Spleen (tissue), 7 donors: ENCODE measurements around the gene TXLNG.

Experiments
- CTCF ChIP-seq, 11 experiments: fragments of 200-600 bp in 7 of 11; fragments of 450-650 bp in 4 of 11; sonication (generic) in 4 of 11; IDR thresholded peaks in 8 of 11; conservative IDR thresholded peaks in 3 of 11; 1 replicate in 7 of 11; 2 replicates in 4 of 11; pipeline versions ENCODE4 v1.4.0 to v1.8.0; 2016 to 2021; ENCODE audit warnings: antibody characterized with exemption in 11 of 11, inconsistent platforms in 4 of 11, mild to moderate bottlenecking in 1 of 11
- POLR2A ChIP-seq, 3 donors: fragments of 450-650 bp; IDR thresholded peaks; one replicate each; pipeline ENCODE4 v1.5.1; 2017; ENCODE audit warnings: antibody characterized with exemption in 3 of 3, mild to moderate bottlenecking in 1 of 3
- POLR2AphosphoS5 ChIP-seq, 3 donors: sonication (generic); formaldehyde crosslinking; IDR thresholded peaks; one replicate each; pipeline ENCODE4 v1.5.1; 2017; ENCODE audit warnings: antibody characterized with exemption in 3 of 3
- donor health status: DM: no; HTN: no; CAD: no; lungs with moderate emphysema.
- donor health status: DM: no; HTN: no; CAD: no.
- donor health status: DM: no; HTN: no; CAD: no.

- no peak for TF ChIP-seq CTCF (IDR thresholded peaks at IDR 0.05 in 8 of 11, conservative IDR thresholded peaks at IDR 0.05 in 3 of 11)
- no peak for TF ChIP-seq POLR2AphosphoS5 (IDR thresholded peaks at IDR 0.05)
- TF ChIP-seq POLR2A (IDR thresholded peaks at IDR 0.05) = no peak
Observed at GRCh38 chrX:16822723-16823122, 36.5 kb downstream of the TXLNG start.
